Measurements from ENCODE around the gene TOP2A.
A peak's percentile ranks its signal among the peaks of the same experiment; 100 is the strongest.
"Not testable (repeated sequence)": the region's sequence is repeated elsewhere in the genome, so short reads cannot be mapped to it uniquely, and the experiment has no call there.

The TOP2A gene

DNA sequence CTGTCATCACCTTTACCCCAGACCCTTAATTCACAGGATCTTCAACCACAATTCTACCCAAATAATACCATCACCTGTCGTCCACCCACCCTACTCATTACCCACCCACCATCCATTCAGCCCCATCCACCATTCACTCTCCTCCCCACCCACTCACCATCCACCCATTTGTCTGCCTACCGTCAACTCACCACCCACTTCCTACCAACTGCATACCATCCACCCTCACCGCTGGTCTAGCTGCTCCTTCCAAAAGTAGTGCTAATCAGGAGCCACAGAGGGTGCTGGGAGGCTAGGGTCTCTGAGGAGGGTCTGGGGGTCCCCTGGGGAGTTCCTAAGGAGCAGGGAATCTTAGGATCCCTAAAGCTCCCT lies 13.5 kb upstream of the TOP2A start:
- DNase-seq, result no peak

DNA sequence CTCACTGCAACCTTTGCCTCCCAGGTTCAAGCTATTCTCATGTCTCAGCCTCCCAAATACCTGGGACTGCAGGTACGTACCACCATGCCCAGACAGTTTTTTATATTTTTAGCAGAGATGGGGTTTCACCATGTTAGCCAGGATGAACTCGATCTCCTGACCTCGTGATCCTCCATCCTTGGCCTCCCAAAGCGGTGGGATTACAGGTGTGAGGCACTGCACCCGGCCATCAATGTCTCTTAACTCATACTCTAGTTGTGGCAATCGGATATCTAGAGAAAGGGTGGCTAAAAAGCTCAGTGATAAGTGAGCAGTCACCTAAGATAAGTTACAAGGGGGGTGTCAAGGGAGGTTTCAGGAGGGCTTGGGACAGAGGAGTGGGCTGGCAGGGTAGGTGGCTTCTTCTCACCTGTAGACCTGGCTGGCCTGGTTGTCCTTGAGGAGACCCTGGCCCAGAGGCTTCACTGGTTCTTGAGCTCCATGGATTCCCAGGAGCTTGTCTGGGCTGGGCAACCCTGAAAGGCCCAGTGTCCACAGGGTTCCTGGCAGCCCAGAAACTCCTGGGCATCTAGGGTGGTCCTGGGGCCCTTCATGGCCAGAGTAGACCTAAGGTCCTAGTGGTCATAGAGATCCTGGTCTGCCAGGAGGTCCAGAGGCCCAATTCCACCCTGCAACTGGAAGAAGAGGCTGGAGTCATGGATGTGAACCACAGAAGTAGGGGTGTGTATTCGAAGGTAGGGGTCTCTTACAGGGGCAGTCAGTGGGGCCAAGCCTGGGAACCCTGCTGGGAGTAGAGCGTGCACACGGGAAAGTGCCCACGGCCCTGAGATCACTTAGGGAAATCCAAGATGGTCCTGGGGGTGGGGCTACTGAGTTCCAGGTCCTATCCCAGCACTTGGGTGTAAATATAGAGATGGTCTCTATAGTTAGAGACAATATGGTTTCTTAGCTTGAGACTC lies 12.9 kb upstream of the TOP2A start:
- no peak for DNase-seq

- DNase-seq, result no peak
These were observed 9.4 kb upstream of the TOP2A start for GRCh38 chr17:40427002-40427491.

- DNase-seq, result no peak
These were observed 8.0 kb upstream of the TOP2A start for GRCh38 chr17:40425741-40426140.

- DNase-seq, result no peak
These were observed 5.4 kb upstream of the TOP2A start for GRCh38 chr17:40422990-40423633.

DNA sequence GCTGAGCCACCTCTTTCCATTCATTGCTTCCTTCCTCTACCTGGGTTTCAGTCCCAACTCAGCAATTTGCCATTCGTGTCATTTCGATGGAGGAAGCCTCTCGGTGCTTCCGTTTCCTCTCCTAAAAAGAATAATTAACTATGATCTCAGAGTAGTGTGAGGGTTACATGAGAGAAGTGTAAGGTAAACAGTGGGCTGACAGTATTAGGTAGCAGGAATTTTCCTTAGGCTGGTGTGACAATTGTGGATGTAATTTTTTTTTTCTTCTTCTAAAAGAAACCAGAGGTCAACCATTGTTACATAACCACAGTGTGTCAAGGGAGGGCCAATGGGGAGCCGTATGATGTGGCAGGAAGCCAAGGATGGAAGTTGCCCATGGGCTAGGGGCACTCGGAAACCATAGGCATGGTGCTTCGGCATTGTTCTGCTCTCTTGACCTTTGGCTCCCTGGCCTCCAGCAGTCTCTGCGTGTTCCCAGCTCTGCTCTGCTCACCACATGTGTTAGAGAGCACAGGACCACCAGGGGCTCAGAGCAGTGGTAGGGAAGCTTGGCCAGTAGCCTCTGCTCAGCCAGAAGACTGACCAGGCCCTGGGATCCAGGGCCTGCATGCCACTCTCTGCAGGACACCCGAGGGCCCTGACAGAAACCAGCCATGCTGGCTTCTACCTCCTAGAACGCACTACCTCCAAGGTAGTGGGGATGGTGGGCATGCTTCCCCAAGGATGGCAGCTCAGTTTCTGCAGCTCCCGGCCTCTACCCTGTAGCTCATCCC lies 2.0 kb upstream of the TOP2A start:
- DNase-seq, result no peak

DNA sequence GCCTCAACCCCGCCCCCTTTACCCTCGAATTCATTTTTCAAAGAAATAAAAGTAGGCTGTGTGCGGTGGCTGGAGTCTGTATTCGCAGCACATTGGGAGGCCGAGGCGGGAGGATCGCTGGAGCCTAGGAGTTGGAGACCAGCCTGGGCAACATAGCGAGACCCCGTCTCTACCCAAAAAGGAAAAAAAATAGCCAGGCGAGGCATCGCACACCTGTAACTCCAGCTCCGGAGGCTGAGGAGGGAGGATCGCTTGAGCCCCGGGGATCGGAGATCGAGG lies 671 bp upstream of the TOP2A start:
- DNase-seq, result no peak

DNA sequence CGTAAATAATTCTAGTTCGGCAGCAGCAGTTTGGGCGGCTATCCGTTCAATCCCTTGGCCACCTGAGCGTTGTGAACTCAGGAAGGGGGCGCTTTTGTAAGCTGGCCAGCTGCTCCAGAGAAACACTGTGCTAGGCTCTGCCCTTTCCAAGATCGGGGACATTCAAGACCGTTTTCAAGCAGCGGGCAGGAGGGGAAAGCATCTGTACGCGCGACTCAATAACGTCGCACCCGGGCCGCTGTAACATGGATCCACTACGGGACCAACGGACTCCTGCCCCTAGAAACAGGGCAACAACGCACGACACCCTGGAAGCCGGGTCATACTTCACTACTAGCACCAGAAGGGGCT lies 463 bp downstream of the TOP2A start:
- peak; percentile 26 for DNase-seq

- no peak for DNase-seq
These were observed 1.0 kb downstream of the TOP2A start for GRCh38 chr17:40416671-40417070.

DNA sequence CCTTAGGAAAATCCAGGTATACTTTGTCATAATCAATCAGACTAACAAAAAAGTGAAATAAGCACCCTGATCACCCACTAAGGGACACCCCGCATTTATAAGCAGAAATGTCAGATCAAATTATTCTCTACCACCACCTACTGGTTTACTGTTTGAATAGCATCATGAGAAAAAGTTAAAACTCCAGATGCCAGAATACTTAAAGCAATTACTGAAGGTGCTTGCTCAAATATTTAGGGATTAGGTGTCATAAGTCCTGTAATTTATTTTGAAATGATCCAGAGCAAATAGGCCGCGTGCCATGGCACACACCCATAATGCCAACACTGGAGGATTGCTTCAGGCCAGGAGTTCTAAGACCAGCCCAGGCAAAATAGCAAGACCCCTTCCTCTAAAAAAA lies 2.3 kb downstream of the TOP2A start:
- DNase-seq, result peak; percentile 30

DNA sequence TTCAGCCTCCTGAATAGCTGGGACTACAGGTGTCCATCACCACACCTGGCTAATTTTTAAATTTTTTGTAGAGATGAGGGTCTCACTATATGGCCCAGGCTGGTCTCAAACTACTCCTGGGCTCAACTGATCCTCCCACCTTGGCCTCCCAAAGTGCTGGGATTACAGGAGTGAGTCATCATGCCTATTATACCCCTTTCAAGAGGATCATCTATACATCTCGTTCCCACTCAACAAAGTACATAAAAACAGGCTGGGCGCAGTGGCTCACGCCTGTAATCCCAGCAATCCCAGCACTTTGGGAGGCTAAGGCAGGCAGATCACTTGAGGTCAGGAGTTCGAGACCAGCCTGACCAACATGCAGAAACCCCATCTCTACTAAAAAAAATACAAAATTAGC lies 3.4 kb downstream of the TOP2A start:
- DNase-seq, result not testable (repeated sequence)

GRCh38 chr17:40412880-40413279 lies 4.8 kb downstream of the TOP2A start:
- no peak for DNase-seq

- no peak for DNase-seq
These were observed 5.9 kb downstream of the TOP2A start for GRCh38 chr17:40411821-40412220.

DNA sequence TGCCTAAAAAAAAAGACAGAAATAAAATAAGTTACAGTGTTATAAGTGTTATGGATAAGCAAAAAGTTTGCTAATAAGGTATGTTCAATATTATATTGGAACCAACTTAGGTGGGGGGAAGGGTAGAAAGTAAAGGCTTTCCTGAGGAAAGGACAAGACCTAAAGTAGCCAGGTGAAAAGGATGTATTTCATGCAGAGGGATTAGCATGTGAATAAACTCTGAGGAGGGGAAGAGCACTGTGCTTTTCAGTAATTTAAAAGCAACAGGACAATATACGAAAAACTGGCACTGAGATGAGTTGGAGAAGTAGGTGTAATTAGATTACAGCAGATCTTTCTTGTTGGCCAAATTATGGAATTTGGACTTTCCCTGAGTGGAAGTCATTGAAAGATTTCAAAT lies 7.6 kb downstream of the TOP2A start:
- DNase-seq, result no peak

- DNase-seq, result not testable (repeated sequence)
These were observed 8.2 kb downstream of the TOP2A start for GRCh38 chr17:40409540-40409939.

DNA sequence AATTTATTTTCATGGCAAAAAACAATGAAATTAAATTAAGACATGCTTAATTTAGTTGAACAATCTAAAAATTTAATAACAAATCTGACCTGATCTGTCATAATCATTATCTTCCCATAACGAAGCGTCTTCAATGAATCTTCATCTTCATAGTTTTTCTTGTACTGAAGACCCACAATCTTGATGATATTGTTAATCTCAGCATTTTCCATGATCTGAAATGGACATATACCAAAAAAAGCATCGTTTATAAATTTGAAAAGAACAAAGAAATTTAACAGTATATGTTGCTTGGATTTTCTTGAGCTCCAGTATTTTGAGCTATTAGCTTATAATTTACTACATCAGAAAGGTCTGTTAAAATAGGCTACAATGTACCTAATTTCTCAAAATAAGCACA lies 10.2 kb downstream of the TOP2A start:
- no peak for DNase-seq

DNA sequence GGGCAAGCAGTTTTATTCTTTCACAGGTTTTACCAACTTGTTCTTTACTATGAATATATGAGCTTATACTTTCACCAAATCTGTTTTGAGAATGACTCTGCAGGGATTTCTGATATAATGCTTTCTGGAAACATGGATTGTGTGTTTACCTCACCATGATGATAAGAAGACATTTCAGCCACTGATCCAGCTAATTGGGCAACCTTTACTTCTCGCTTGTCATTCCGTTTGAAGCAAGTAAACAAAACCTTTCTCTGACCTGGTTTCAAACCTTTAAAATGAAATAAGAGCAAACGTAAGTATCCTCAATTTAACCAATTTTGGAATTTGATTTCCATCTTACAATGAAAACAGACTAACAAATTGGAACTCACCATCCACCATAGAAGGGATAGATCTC lies 13.7 kb downstream of the TOP2A start:
- DNase-seq, result no peak

GRCh38 chr17:40402668-40403067 lies 15.0 kb downstream of the TOP2A start:
- DNase-seq, result no peak

DNA sequence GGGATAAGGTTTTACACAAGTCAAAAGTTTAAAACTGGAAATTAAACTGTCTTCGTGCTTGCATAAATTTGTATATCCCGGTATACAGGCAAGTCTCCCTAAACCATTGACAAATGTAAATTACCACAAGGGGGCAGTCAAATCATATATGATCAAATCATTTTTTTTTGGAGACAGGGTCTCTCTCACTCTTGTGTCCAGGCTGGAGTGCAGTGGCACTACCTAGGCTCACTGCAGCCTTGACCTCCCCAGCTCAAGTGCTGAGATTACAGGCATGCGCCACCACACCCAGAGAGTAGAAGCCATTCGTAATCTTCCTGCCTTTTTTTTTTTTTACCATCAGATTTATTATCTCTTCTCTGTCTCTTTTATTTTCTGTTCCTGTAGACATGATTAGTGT lies 18.5 kb downstream of the TOP2A start:
- peak; percentile 57 for DNase-seq

GRCh38 chr17:40386555-40386954 lies 31.1 kb downstream of the TOP2A start:
- not testable (repeated sequence) for DNase-seq

DNA sequence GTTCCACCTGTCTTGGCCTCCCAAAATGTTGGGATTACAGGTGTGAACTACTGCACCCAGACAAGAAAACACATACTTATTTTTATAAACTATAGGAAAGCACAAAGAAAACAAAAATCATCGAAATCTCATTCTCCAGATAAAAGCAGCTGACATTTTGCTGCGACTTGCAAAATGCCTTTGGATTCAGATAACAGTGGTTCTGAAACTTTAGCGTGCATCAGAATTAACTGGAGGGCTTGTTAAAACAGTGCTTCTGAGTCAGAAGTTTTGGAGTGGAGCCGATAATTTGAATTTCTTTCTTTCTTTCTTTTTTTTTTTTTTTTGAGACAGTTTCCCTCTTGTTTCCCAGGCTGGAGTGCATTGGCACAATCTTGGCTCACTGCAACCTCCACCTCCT lies 35.4 kb downstream of the TOP2A start:
- DNase-seq, result no peak

DNA sequence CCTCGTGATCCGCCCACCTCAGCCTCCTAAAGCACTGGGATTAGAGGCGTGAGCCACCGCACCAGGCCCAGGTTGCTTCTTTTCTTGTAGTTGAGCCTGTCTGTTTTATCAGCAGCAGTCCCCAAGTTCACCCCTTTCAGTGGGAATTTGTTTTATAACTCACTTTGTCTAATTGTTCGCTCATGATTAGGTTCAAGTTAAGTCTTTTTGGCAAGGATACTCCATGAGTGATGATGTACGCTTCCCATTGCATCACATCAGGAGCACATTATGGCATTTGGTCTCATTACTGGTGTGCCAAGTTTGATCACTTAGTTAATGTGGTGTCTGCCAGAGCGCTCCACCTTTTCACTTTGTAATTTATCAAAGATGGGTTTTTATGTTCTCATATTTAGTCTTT lies 38.7 kb downstream of the TOP2A start:
- no peak for DNase-seq

- no peak for DNase-seq
These were observed 39.9 kb downstream of the TOP2A start for GRCh38 chr17:40377832-40378231.

DNA sequence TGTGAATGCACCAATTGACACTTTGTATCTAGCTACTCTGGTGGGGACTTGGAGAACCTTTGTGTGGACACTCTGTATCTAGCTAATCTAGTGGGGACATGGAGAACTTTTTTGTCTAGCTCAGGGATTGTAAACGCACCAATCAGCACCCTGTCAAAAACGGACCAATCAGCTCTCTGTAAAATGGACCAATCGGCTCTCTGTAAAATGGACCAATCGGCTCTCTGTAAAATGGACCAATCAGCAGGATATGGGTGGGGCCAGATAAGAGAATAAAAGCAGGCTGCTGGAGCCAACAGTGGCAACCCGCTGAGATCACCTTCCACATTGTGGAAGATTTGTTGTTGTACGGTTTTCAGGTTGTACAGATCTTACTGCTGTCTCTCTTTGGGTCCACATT lies 41.2 kb downstream of the TOP2A start:
- DNase-seq, result not testable (repeated sequence)

Measured in fibroblast of skin of right biceps (primary cell).